Epithelial cell of esophagus (primary cell): ENCODE results near the gene NFIB.
A peak's percentile ranks its signal among the peaks of the same experiment; 100 is the strongest.

Experiments used
- DNase-seq: peaks from one replicate; pipeline ENCODE4 v3.0.0; 2010; ENCODE audit warnings: low read depth
- H3K4me3 ChIP-seq: 2 replicates; pipeline ENCODE4 v1.5.1; 2011; ENCODE audit warnings: mild to moderate bottlenecking, low read length, control low read depth
- TF ChIP-seq, protein P1 (sequence below): IDR thresholded peaks from 2 replicates; pipeline ENCODE4 v1.5.1; 2011; ENCODE audit warnings: low read depth, mild to moderate bottlenecking, low read length, control low read depth, inconsistent platforms; ENCODE audit not compliant: insufficient read depth; ENCODE audit errors: missing control alignments

Gene NFIB

DNA sequence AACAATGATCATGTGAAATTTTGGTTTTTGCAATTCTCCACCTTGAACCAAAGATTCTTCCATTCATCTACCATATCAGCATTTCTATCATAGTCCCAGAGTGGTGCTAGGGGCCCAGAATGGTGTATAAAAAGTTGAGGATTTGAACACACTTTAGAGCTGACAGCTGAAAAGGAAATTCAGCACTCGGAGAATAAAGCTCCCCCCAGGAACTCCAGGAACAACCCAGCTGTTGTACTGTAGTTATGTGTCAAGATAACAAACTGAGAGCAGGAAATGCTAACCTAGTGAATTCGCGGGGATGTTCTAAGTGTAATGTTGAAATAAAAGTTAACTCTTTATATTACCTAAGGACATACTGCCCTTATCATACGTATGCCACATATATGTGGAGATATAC is 216.7 kb downstream of the NFIB start:
- H3K4me3 ChIP-seq: no peak overlapping the region
- TF ChIP-seq, protein P1, sequence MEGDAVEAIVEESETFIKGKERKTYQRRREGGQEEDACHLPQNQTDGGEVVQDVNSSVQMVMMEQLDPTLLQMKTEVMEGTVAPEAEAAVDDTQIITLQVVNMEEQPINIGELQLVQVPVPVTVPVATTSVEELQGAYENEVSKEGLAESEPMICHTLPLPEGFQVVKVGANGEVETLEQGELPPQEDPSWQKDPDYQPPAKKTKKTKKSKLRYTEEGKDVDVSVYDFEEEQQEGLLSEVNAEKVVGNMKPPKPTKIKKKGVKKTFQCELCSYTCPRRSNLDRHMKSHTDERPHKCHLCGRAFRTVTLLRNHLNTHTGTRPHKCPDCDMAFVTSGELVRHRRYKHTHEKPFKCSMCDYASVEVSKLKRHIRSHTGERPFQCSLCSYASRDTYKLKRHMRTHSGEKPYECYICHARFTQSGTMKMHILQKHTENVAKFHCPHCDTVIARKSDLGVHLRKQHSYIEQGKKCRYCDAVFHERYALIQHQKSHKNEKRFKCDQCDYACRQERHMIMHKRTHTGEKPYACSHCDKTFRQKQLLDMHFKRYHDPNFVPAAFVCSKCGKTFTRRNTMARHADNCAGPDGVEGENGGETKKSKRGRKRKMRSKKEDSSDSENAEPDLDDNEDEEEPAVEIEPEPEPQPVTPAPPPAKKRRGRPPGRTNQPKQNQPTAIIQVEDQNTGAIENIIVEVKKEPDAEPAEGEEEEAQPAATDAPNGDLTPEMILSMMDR: no peak
- peak; percentile 43 for DNase-seq

DNA sequence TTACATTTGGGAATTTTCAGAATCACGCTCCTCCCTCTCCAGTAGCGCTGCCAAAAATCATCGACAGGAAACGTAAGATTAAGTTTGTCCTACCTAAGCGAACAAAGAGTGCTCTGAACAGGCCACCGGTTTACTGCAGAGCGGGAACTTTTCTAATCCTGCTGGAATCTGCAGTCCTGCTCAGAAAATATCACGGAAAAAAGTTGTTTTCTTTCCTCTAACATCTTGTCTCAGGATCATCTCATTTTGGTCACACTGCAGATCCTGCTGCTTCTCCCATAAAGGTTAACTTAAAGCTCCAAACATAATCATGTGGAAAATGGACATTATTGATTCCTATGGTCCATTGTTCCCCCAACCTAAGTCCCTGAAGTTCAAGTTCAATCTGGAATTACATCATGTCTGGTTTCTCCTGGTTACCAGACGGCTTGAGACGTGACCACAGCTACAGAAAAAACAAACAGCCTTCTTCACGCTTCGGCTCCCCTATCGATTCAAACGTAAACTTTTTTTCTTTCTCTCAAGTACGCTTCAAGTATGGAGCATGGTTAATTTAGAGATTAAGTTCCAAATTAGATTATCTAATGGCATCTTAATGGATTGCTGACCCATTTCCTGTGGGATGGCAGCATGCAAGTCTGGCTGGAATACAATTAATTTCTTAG is 217.6 kb downstream of the NFIB start:
- H3K4me3 ChIP-seq: no peak overlapping the region
- DNase-seq: peak; percentile 63
- TF ChIP-seq, protein P1: no peak

DNA sequence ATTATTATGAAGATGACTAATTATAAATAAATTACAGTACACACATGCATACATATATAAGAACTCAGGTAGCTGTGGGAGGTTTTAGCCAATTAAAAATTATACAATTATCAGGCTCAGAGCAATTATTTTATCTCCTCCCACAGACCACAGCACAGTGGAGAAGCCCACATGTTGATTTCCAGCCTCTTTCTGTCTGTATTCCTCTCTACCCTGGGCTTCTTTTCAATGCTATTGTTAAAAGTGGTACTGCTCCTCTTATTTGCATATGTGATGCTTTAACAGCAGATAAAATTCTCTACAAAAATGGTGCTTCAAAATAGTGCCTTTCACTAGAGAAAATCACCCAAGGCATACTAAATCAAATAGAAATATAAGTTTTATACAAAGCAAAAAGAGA is 218.7 kb downstream of the NFIB start:
- DNase-seq: no peak
- TF ChIP-seq, protein P1: no peak
- H3K4me3 ChIP-seq: no peak overlapping the region

DNA sequence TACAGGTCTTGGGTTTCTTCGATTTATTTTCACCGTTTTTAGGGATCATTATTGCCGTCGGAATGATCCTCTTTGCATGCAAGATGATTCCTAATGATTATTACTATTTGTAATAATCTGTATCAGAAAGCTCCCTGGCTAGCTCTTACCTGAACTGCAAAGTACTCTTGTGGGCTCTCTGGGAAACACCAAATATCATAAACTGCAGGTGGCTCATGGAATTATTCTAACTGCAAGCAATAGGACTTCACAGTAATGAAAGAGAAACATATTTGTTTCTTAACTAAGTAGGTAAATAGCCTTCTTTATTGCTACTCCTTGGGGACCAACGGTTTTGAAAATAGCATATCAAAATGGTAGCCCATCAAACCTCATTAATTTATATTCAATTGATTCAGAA is 219.4 kb downstream of the NFIB start:
- no peak overlapping the region for H3K4me3 ChIP-seq
- DNase-seq: no peak
- TF ChIP-seq, protein P1: no peak

DNA sequence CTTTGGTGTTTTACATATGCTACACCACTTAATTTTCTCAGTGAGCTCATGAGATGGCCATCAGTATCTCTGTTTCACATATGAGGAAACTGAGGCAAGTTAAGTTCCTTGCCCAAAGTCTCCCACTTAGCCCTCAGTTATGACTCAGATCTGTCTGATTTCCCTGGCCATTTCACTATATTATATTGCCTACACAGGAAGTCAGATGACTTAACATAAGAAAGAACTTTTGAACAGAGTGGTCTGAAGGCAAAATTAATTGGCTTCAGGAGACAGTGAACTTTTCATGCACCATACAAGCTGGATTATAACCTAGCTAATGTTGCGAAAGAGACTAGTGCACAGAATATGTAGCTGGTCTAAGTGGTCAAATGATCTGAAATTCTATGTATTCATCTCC is 221.6 kb downstream of the NFIB start:
- TF ChIP-seq, protein P1: no peak
- DNase-seq: no peak

DNA sequence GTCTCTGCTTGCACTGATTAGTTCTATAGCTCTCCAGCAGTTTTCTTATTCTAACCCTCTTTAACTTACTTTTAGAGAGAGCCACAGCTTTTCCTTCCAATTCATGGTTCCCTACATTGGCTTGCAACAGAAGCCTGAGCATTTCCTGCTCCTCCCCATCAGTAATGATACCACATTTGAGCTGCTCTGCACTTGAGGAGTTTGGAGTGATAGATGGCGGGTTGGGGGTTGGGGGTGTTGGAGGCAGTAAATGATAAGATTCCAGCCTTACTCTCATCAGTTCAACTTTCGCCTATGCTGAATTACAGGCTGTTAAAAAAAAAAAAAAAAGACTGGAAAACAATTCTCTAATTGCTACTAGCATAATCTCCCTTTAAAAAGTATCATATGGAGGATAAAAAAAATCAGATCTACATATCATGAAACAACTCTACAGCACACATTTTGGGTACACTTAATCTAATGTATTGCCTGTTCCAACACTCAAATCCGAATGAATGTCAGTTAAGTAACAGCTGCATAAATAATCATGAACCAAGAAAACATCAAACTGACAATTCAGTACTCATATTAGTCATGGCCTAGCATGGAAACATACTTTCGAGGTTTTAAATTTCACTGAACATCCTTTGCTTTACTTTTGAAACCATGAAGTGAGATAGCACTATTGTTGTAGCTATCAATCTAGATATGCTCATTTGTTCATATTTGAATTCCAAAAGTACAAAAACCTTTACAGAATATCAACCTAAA is 224.7 kb downstream of the NFIB start:
- TF ChIP-seq, protein P1: no peak
- no peak for DNase-seq
- H3K4me3 ChIP-seq: no peak overlapping the region

More for the DNA sequence above, 221.6 kb downstream of the NFIB start:
- no peak overlapping the region for H3K4me3 ChIP-seq

DNA sequence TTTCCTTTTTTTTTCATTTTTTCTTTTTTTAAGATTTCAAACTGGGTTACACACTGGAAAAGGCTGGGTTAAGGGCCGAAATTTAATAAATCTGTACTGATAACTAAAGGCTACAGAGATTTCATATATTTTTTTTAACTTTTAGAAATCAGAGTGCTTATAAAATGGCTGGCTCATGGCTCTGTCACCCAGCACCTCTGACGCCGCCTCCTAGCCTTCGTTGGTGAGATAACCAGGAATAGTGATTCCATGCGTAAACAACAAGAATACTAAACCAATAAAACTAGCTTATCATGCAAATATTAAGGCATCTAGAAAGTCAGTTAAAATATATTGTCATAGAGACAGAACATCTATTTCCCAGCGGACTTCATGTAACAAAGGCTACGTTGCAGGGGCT is 226.4 kb downstream of the NFIB start:
- H3K4me3 ChIP-seq: no peak overlapping the region
- no peak for DNase-seq
- TF ChIP-seq, protein P1: no peak
